A549 (cell line): ENCODE data around the gene CDH5. TPM values are rescaled to one million over a fixed set of nuclear protein-coding genes. Genes with fewer than 3 reads are reported as not detected.

Experiments used
- ATAC-seq, 2 experiments: fragments of 200-7000 bp in 1 of 2; fragments of >200 bp in 1 of 2; cut with Nextera tagmentation in 1 of 2; cut with Tn5 transposase in 1 of 2; 3 replicates each; pipeline versions ENCODE4 v1.8.0 to v1.9.1; 2018 to 2020; ENCODE audit warnings: mild to moderate bottlenecking in 1 of 2, moderate library complexity in 1 of 2
- CTCF ChIA-PET: fragments of 300-600 bp; sonication (Branson Sonifier 250); formaldehyde crosslinking; extraction: SDS; loops from one replicate; lab custom pipeline; 2021; ENCODE audit warnings: antibody characterized with exemption, inconsistent platforms; lab: Yijun Ruan, JAX
- POLR2A ChIA-PET: fragments of 350-600 bp; formaldehyde crosslinking; extraction: SDS; loops from one replicate; lab custom pipeline; 2021; ENCODE audit warnings: antibody characterized with exemption, inconsistent platforms; lab: Yijun Ruan, JAX
- DNase-seq, 2 experiments: peaks; one replicate each; pipeline versions ENCODE4 v3.0.0 to v3.0.0-alpha.2; 2011 to 2016; ENCODE audit warnings: low read depth in 1 of 2, low spot score in 1 of 2
- FAIRE-seq: peaks from 2 replicates; lab custom pipeline; 2011; peaks lifted over from hg19 to GRCh38; lab: Jason Lieb, UNC
- H3K27ac ChIP-seq, 2 experiments: fragments of >200 bp; sonication (Bioruptor Twin); formaldehyde crosslinking; 3 replicates each; pipeline ENCODE4 v1.5.1; 2016 to 2017
- H3K4me1 ChIP-seq: fragments of >200 bp; sonication (Bioruptor Twin); formaldehyde crosslinking; 3 replicates; pipeline ENCODE4 v1.6.1; 2016
- H3K4me2 ChIP-seq: fragments of >200 bp; sonication (Bioruptor Twin); formaldehyde crosslinking; 3 replicates; pipeline ENCODE4 v1.6.1; 2016
- H3K4me3 ChIP-seq: fragments of >200 bp; sonication (Bioruptor Twin); formaldehyde crosslinking; 3 replicates; pipeline ENCODE4 v1.5.1; 2016
- H3K9me3 ChIP-seq: fragments of >200 bp; sonication (Bioruptor Twin); formaldehyde crosslinking; 3 replicates; pipeline ENCODE4 v1.6.1; 2016
- CBX2 ChIP-seq: fragments of 200-600 bp; sonication (generic); IDR thresholded peaks from 2 replicates; pipeline ENCODE4 v1.6.1; 2016; ENCODE audit warnings: low read depth, mild to moderate bottlenecking, borderline replicate concordance
- CEBPB ChIP-seq, 2 experiments: fragments of >200 bp in 1 of 2; sonication (Bioruptor Twin) in 1 of 2; formaldehyde crosslinking in 1 of 2; IDR thresholded peaks; 2 replicates each; pipeline ENCODE4 v1.6.1; 2012 to 2016
- EHMT2 ChIP-seq: fragments of 200-600 bp; sonication (generic); IDR thresholded peaks from 2 replicates; pipeline ENCODE4 v1.6.1; 2016; ENCODE audit warnings: antibody characterized with exemption, low read depth, mild to moderate bottlenecking, moderate library complexity
- ESRRA ChIP-seq: fragments of 150-350 bp; IDR thresholded peaks from 2 replicates; pipeline ENCODE4 v1.6.1; 2014; ENCODE audit warnings: mild to moderate bottlenecking, low read length, borderline replicate concordance
- HOXB13 ChIP-seq: fragments of 250-450 bp; sonication (Bioruptor Pico); IDR thresholded peaks from 2 replicates; pipeline ENCODE4 v1.5.0; 2020; ENCODE audit warnings: low read depth, mild to moderate bottlenecking, moderate library complexity
- HOXB5 ChIP-seq: fragments of 250-450 bp; sonication (Bioruptor Pico); IDR thresholded peaks from 2 replicates; pipeline ENCODE4 v1.5.0; 2020; ENCODE audit warnings: mild to moderate bottlenecking, moderate library complexity
- KDM5A ChIP-seq: fragments of 200-600 bp; sonication (generic); IDR thresholded peaks from 2 replicates; pipeline ENCODE4 v1.6.1; 2016; ENCODE audit warnings: antibody characterized with exemption, mild to moderate bottlenecking
- NPAS2 ChIP-seq: fragments of 250-450 bp; sonication (Bioruptor Pico); IDR thresholded peaks from 2 replicates; pipeline ENCODE4 v1.8.0; 2022; ENCODE audit warnings: mild to moderate bottlenecking, moderate library complexity, borderline replicate concordance
- POLR2AphosphoS2 ChIP-seq: conservative IDR thresholded peaks from 2 replicates; pipeline ENCODE4 v1.6.1; 2012; ENCODE audit warnings: low read length, improper control_type of control experiment, inconsistent platforms
- RNF2 ChIP-seq: fragments of 200-600 bp; sonication (generic); IDR thresholded peaks from 2 replicates; pipeline ENCODE4 v1.6.1; 2016; ENCODE audit warnings: low read depth, mild to moderate bottlenecking, antibody characterized with exemption, moderate library complexity, borderline replicate concordance
- TP53 ChIP-seq: fragments of 250-450 bp; sonication (Bioruptor Pico); IDR thresholded peaks from 2 replicates; pipeline ENCODE4 v1.5.0; 2021; ENCODE audit warnings: mild to moderate bottlenecking, moderate library complexity
- ZFP36 ChIP-seq: fragments of 450-650 bp; IDR thresholded peaks from 2 replicates; pipeline ENCODE4 v1.6.1; 2014; ENCODE audit warnings: borderline replicate concordance; ENCODE audit not compliant: partially characterized antibody
- ZSCAN20 ChIP-seq: fragments of 250-450 bp; sonication (Bioruptor Pico); IDR thresholded peaks from 2 replicates; pipeline ENCODE4 v1.8.0; 2022; ENCODE audit warnings: mild to moderate bottlenecking, moderate library complexity
- WGBS: methylation state at CpG from one replicate; pipeline ENCODE4 v1.1.6; 2017; ENCODE audit errors: missing lambda C conversion rate; 5-methylcytosine and 5-hydroxymethylcytosine counted together
- polyA plus RNA-seq, 4 experiments: library from polyadenylated mRNA; depleted of rRNA in 3 of 4; stranded (reverse); fragments of >200 nt; fragmentation: RNase III in 1 of 4; extraction: RNeasy Plus Mini Kit Qiagen cat#74134 plus additional on column Dnase treatment in 1 of 4; gene quantifications; 2 replicates in 3 of 4; 3 replicates in 1 of 4; pipeline ENCODE4 v1.2.3, GENCODE V29; 2011 to 2017
- TF ChIP-seq, protein P1 (sequence below): fragments of >200 bp; sonication (Bioruptor Twin); formaldehyde crosslinking; IDR thresholded peaks from 3 replicates; pipeline ENCODE4 v1.6.1; 2016
- TF ChIP-seq, protein P2 (sequence below): IDR thresholded peaks from 2 replicates; pipeline ENCODE4 v1.6.1; 2012
- TF ChIP-seq, protein P3 (sequence below): fragments of >200 bp; sonication (Bioruptor Twin); formaldehyde crosslinking; IDR thresholded peaks from 2 replicates; pipeline ENCODE4 v1.6.1; 2016
- TF ChIP-seq, protein P4 (sequence below): fragments of 250-450 bp; sonication (Bioruptor Pico); IDR thresholded peaks from 2 replicates; pipeline ENCODE4 v1.5.0; 2021; ENCODE audit warnings: mild to moderate bottlenecking, moderate library complexity, borderline replicate concordance
- TF ChIP-seq, protein P5 (sequence below): fragments of 250-450 bp; sonication (Bioruptor Pico); IDR thresholded peaks from 2 replicates; pipeline ENCODE4 v1.5.0; 2020; ENCODE audit warnings: low read depth, mild to moderate bottlenecking, moderate library complexity
- TF ChIP-seq, protein P6 (sequence below): fragments of 150-350 bp; IDR thresholded peaks from 2 replicates; pipeline ENCODE4 v1.6.1; 2014; ENCODE audit warnings: low read depth, mild to moderate bottlenecking, low read length

Gene CDH5
- polyA plus RNA-seq, 2 of the 4 experiments (the other 2 are of a cell fraction) = 0.01 TPM; not detected in 1

DNA sequence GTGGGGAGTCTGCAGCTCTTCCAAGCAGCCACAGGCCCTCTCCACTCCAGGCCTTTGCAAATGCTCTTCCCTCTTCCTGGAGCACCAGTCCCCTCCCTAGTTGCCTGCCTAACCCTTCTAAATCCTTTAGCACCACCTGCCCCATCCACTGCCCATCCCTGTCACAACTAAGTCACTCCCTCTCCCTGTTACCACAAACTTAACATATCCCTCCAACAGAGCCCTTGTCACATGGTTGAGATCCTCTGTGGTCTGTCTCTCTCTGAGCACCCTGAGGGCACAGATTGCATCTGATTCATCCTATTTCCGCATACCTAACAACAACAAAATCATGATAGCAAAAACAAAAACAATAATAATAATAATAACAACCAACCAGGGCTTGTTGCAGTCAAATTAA is 49.6 kb downstream of the CDH5 start (continued):
- TF ChIP-seq, protein P1, sequence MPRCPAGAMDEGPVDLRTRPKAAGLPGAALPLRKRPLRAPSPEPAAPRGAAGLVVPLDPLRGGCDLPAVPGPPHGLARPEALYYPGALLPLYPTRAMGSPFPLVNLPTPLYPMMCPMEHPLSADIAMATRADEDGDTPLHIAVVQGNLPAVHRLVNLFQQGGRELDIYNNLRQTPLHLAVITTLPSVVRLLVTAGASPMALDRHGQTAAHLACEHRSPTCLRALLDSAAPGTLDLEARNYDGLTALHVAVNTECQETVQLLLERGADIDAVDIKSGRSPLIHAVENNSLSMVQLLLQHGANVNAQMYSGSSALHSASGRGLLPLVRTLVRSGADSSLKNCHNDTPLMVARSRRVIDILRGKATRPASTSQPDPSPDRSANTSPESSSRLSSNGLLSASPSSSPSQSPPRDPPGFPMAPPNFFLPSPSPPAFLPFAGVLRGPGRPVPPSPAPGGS = no peak

DNA sequence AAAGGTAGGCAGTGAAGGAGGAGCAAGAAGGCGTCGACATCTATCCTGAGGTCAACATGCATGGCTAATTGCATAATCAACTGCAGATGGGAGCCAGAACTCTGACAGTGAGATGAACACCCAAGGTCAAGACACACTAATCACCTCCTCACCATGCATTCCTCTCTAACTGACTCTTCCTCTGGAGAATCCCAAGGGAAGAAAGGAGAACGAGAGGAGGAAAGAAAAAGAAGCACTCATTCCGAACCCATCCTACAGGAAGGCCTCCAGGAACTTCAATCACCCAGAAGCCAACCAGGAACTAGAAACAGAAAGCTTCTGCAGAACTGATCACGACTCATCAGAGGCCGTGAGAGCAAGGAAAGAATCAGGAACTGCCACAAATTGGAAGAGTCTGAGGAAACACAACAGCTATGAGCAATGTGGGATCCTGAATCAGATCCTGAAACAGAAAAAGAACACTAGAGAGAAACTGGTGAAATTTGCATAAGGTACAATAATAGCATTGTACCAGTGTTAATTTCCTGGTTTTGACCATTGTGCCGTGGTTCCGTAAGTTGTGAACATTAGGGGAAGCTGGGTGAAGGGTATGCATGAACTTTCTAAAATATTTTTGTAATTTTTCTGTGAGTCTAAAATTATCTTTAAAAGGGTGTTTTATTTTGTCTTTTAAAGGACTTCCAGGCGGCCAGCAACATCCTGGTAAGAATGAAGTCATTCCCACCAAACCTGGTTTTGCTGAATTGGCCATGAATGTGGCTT is 50.6 kb downstream of the CDH5 start:
- Histone ChIP-seq H3K27ac (no peak overlapping the region), H3K9me3 (peaks cover 9% of the 10 kb centered on the region; the same call in 2 of the 3 replicates), H3K4me1 (no peaks in the 10 kb centered on the region), H3K4me3 (no peak overlapping the region), H3K4me2 (no peak overlapping the region)
- no peak for FAIRE-seq
- ATAC-seq = no peak
- WGBS = 78% methylated on average over 9 of the region's 9 CpGs
- DNase-seq = no peak
- ChIA-PET POLR2A (no interaction called here), CTCF (interaction anchor here (0.7 to 1.7 kb wide), 4 partner anchors 10 to 191 kb away, joined by 3 to 6 read pairs (median 3); no protein-coding TSS in a partner anchor)
- no peak for TF ChIP-seq CEBPB (IDR thresholded peaks at IDR 0.05)

DNA sequence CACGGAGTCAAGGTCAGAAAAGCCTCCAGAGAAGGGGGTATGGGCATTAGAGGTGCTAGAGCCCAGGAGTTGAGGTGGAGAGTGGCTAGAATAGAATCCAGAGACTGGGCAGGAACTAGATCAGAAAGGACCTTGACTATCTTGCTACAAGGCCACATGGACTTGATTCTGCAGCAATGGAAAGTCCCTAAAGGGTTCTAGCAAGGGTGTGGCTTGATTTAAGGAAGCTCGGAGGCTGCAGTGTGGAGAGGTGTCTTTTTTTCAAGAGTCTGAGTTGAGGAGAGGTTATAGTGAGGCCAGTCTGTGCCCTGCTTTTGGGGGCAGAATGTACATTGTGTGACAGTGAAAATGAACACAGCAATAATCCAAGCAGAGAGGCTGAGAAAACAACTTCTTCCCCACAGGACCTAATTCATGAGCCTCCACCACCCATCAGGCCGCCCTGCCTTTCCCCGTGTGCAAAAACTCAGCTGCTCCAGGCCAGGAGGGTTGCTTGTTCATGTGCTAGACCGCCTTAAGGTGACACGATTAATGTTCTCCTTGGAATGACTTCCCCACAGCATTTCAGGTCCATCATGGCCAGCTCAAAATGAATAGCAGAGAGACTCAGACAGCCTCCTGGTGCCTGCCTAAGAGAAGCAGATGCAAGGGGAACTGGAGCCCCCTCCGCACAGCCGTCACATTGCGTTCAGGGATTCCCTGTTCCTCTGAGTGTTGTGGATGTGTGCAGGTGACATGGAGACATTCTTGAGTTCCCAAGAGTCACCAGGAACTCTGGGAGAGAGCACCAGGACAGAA is 51.9 kb downstream of the CDH5 start:
- CTCF ChIA-PET = interaction anchor here (0.7 to 1.7 kb wide), 4 partner anchors 11 to 190 kb away, joined by 3 to 6 read pairs (median 3); no protein-coding TSS in a partner anchor
- H3K27ac ChIP-seq = no peak overlapping the region
- no peak for DNase-seq
- no peak overlapping the region for H3K4me2 ChIP-seq
- no peaks in the 10 kb centered on the region for H3K4me1 ChIP-seq
- H3K4me3 ChIP-seq = no peak overlapping the region
- POLR2A ChIA-PET = no interaction called here
- FAIRE-seq = no peak
- no peak for TF ChIP-seq CBX2
- no peak for TF ChIP-seq HOXB13 (CRISPR knock-in tag)
- no peak for TF ChIP-seq EHMT2
- TF ChIP-seq, protein P2, sequence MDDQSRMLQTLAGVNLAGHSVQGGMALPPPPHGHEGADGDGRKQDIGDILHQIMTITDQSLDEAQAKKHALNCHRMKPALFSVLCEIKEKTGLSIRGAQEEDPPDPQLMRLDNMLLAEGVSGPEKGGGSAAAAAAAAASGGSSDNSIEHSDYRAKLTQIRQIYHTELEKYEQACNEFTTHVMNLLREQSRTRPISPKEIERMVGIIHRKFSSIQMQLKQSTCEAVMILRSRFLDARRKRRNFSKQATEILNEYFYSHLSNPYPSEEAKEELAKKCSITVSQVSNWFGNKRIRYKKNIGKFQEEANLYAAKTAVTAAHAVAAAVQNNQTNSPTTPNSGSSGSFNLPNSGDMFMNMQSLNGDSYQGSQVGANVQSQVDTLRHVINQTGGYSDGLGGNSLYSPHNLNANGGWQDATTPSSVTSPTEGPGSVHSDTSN = no peak
- TF ChIP-seq POLR2AphosphoS2 = no peak
- TF ChIP-seq, protein P3, sequence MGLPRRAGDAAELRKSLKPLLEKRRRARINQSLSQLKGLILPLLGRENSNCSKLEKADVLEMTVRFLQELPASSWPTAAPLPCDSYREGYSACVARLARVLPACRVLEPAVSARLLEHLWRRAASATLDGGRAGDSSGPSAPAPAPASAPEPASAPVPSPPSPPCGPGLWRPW = no peak
- TF ChIP-seq CEBPB (IDR thresholded peaks at IDR 0.05) = no peak
- TF ChIP-seq, protein P4, sequence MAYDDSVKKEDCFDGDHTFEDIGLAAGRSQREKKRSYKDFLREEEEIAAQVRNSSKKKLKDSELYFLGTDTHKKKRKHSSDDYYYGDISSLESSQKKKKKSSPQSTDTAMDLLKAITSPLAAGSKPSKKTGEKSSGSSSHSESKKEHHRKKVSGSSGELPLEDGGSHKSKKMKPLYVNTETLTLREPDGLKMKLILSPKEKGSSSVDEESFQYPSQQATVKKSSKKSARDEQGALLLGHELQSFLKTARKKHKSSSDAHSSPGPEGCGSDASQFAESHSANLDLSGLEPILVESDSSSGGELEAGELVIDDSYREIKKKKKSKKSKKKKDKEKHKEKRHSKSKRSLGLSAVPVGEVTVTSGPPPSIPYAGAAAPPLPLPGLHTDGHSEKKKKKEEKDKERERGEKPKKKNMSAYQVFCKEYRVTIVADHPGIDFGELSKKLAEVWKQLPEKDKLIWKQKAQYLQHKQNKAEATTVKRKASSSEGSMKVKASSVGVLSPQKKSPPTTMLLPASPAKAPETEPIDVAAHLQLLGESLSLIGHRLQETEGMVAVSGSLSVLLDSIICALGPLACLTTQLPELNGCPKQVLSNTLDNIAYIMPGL (CRISPR knock-in tag) = no peak
- TF ChIP-seq RNF2 = no peak
- TF ChIP-seq, protein P5, sequence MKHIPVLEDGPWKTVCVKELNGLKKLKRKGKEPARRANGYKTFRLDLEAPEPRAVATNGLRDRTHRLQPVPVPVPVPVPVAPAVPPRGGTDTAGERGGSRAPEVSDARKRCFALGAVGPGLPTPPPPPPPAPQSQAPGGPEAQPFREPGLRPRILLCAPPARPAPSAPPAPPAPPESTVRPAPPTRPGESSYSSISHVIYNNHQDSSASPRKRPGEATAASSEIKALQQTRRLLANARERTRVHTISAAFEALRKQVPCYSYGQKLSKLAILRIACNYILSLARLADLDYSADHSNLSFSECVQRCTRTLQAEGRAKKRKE (CRISPR knock-in tag) = no peak
- no peak for TF ChIP-seq ZSCAN20 (CRISPR knock-in tag)
- TF ChIP-seq KDM5A = no peak
- no peak for TF ChIP-seq HOXB5 (CRISPR knock-in tag)
- no peak for TF ChIP-seq ESRRA
- no peak for TF ChIP-seq ZFP36
- no peak for TF ChIP-seq NPAS2 (CRISPR knock-in tag)
- TF ChIP-seq, protein P6, sequence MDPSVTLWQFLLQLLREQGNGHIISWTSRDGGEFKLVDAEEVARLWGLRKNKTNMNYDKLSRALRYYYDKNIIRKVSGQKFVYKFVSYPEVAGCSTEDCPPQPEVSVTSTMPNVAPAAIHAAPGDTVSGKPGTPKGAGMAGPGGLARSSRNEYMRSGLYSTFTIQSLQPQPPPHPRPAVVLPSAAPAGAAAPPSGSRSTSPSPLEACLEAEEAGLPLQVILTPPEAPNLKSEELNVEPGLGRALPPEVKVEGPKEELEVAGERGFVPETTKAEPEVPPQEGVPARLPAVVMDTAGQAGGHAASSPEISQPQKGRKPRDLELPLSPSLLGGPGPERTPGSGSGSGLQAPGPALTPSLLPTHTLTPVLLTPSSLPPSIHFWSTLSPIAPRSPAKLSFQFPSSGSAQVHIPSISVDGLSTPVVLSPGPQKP = no peak
- no peak for TF ChIP-seq TP53 (CRISPR knock-in tag)
- ATAC-seq = no peak
- WGBS = 77% methylated on average over 9 of the region's 9 CpGs
- no peaks in the 10 kb centered on the region for H3K9me3 ChIP-seq
